ENCODE measurements around the gene STK17A.

The STK17A gene

DNA sequence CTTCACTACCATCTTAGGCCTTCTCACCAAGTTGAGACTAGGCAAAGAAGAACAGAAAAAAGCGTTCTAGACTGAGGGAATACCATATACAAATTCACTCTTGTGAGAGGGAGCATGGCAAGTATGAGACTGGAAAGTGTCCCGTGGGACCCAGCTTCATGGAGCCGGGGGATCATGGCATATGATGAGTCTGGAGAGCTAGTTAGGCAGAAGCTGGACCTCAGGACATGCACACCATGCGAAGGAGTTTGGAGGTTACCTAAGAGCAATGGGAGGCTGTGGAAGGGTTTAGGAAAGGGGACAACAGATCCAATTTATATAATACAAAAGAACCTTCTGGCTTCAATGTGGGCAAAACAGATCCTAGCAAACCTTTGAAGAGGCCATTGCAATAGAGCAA is 34.1 kb downstream of the STK17A start:
- H3K4me3 ChIP-seq (ENCODE audit: low read depth, low read length): no peak overlapping the region
- TF ChIP-seq, protein P1, sequence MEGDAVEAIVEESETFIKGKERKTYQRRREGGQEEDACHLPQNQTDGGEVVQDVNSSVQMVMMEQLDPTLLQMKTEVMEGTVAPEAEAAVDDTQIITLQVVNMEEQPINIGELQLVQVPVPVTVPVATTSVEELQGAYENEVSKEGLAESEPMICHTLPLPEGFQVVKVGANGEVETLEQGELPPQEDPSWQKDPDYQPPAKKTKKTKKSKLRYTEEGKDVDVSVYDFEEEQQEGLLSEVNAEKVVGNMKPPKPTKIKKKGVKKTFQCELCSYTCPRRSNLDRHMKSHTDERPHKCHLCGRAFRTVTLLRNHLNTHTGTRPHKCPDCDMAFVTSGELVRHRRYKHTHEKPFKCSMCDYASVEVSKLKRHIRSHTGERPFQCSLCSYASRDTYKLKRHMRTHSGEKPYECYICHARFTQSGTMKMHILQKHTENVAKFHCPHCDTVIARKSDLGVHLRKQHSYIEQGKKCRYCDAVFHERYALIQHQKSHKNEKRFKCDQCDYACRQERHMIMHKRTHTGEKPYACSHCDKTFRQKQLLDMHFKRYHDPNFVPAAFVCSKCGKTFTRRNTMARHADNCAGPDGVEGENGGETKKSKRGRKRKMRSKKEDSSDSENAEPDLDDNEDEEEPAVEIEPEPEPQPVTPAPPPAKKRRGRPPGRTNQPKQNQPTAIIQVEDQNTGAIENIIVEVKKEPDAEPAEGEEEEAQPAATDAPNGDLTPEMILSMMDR (IDR thresholded peaks at IDR 0.05; ENCODE audit: low read depth, low read length): no peak

DNA sequence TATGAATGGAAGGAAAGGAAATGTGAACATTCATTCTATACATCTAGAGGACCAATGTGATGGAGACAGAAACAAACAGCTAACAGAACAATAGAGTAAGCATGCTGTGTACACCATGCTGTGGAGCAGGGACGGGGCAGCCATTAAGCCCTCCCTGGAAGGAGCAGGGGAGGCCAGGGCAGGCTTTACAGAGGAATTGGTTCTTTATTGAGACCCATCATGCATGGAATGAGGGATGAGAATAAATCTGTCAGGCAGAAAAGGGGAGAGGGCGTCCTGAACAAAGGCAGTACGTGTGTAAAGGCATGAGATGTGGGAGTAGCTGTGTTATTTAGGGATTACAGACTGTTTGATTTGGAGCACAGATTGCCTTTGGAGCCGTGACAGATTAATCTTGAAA is 35.2 kb downstream of the STK17A start:
- TF ChIP-seq, protein P1 (IDR thresholded peaks at IDR 0.05; ENCODE audit: low read depth, low read length): no peak
- no peak overlapping the region for H3K4me3 ChIP-seq (ENCODE audit: low read depth, low read length)

DNA sequence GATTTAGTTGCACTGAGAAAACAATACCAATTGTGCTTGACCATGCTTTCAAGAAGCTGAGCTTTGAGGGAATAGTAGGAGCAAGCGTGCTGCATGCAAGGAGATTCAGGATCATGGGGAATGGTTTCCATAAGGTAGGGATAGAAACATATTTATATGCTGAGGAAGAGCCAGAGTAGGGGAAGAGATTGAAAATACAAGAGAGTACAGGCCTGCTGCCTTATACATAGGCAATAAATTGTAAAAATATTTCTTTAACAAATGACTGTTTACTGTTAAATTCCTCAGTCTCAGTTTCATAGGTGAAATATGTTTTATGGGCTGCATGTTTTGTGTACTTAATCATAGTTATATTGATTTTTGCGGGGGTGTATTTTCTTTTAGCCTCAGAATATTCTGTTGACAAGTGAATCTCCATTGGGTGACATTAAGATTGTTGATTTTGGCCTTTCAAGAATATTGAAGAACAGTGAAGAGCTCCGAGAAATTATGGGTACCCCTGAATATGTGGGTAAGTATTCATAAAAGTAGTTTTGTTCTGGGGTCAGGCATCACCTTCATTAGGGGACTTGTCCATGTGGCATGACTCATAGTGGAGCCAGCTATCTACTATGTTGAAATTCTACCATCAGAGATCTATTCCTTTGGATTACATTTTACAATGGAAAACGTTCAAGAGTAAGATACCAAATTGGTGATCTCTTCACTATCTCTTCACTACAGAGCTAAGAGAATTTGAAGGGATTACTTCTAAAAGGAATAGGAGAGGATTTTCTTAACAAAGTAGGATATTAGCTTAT is 36.5 kb downstream of the STK17A start:
- H3K4me3 ChIP-seq (ENCODE audit: low read depth, low read length): no peak overlapping the region
- TF ChIP-seq, protein P1 (IDR thresholded peaks at IDR 0.05; ENCODE audit: low read depth, low read length): no peak

DNA sequence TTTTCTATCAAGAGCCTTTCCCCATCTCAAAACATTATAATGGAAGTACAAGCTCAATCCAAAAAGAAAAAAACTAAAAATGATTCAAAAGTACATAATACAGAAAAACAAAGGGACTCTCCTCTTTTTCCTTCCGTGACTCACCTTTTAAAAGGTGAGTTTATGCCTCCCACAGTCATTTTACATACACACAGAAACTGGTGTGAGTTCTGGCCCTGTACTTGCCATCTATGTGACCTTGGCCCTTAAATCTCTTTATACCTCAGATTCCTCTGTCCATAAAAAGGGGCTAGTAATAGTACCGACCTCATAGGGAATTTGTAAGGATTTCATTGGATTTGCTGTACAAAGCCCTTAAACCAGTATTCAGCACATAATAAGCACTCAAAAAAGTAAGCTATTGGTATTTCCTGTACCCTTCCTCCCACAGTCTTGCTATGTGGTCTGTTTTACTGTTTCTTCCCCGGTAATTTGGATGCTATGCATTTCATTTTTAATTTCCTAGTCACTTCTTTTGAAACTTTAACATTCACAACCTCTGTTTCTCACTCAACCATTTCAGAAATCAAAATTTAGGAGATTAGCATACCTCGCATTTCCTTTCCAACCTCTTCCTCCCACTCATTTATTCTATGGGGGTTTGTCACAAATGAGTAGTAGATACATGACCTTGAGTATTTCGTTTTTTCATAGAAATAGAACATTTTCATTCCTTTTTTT is 39.0 kb downstream of the STK17A start:
- H3K4me3 ChIP-seq (ENCODE audit: low read depth, low read length): no peak overlapping the region
- TF ChIP-seq, protein P1 (IDR thresholded peaks at IDR 0.05; ENCODE audit: low read depth, low read length): no peak

DNA sequence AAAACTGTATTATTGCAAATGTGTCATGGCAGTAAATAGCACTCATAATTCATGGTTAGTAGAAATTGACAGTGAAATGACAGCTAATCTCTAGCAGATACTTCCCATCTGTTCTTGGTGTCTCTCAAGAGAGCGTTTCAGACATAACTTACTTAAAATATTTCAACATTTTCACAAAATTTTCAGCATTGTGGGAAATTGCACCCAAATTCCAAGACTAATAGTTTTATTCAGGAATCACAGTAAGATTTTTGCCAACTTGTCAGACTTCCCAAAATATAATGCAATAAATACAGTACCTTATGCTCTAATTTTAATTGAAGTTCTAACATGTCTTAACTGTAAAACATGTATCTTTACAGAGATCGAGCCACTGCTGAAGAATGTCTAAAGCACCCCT is 41.2 kb downstream of the STK17A start:
- TF ChIP-seq, protein P1 (IDR thresholded peaks at IDR 0.05; ENCODE audit: low read depth, low read length): no peak
- H3K4me3 ChIP-seq (ENCODE audit: low read depth, low read length): no peak overlapping the region

DNA sequence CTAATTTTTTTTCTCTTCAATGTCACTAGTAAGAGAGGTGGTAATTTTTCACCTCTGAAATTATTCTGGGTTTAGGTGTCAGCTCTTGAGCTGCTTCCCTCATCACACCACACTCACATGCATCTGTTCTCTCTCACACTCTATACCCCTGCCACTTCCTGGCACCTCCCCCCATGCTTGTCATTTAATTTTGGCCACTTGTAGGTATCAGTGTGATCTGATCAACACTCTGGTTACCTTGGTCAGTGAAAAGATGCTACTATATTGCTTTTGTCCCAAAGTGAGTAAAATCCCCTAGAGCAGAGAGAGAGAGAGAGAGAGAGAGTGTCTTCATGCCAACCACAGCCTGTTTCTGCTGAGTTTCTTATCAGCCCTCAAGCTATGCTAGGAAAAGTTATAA is 42.5 kb downstream of the STK17A start:
- H3K4me3 ChIP-seq (ENCODE audit: low read depth, low read length): no peak overlapping the region
- TF ChIP-seq, protein P1 (IDR thresholded peaks at IDR 0.05; ENCODE audit: low read depth, low read length): no peak

DNA sequence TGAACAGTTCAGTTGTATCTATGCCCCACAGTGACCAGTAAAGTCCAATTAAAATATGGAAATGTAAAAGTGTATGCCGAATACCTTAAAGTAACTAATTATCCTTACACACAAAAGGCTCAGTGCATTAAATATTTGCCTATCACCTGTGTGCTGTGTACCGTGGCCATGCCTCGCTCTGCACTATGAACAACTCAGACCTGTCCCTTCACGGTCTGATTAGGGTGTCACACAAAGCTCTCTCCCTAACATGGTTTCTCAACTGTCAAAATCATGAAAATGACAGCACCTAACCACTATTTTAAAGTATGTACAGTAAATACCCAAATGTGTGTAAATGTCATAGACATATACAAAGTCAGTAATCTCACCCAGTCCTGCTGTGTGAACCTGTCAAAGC is 43.1 kb downstream of the STK17A start:
- H3K4me3 ChIP-seq (ENCODE audit: low read depth, low read length): no peak overlapping the region
- TF ChIP-seq, protein P1 (IDR thresholded peaks at IDR 0.05; ENCODE audit: low read depth, low read length): no peak

All from WI38 (cell line).